GM21717 (cell line): ENCODE results near the gene F13A1.

Experiments
- ATAC-seq: cut with Tn5 transposase; IDR thresholded peaks from one replicate; pipeline ENCODE4 v1.9.1; 2021; ENCODE audit warnings: mild to moderate bottlenecking, moderate library complexity; ENCODE audit not compliant: unreplicated experiment

F13A1 gene

DNA sequence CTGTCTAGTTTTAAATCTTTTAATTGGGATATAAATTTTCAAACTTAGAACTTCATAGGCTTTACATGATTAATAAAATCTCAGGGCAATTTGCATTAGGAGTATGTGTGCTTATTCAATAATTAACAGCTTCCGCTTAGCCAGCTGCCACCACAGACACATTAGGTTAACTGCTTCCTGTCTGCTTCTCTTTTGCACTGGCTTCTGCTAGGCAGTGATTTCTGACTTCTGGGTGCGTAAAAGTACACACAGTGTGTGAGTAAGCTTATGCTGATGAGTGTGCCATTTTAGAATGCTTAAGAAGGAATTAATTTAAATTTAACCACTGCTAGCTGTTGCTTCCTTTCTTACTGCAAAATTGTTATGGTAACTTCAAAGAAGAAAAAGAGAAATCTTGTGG lies 73.9 kb downstream of the F13A1 start:
- peak; percentile 62 for ATAC-seq

DNA sequence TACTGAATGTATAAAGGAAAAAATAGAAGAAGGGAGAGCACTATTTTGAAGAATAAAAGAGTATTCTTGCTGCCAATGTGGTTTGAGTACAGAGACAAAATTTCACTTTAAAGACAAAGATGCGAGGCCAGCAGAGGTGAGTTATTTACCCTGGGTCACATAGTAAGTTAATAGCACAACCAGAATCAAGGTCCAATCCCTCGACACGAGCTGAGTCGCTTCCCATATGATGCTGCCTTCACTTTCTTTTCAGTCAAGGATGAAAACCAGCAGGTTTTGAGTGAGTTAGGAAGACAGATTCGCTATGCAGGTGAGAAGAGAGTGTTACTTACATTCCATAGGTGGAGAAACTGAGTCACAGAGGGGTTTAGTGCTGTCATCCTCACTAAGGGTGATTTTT lies 75.8 kb downstream of the F13A1 start:
- no peak for ATAC-seq

DNA sequence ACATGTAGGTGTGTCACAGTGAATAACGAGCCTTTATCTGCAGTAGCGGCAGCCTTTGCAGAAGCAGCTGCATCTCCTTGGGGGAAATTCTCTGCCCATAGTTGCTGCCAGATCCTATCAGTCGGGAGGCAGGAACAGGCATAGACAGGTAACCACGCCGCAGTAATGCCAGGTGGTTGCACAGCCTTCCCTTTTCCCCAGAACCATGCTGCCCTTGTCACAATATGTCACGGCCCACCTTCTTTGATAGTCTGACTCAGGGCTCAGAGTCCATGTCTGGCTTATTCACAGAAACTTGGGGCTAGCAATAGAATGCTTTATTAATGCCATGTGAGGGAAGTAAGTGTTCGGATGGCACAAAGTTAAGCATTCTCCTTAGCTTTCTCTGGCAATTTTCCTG lies 76.6 kb downstream of the F13A1 start:
- no peak for ATAC-seq

DNA sequence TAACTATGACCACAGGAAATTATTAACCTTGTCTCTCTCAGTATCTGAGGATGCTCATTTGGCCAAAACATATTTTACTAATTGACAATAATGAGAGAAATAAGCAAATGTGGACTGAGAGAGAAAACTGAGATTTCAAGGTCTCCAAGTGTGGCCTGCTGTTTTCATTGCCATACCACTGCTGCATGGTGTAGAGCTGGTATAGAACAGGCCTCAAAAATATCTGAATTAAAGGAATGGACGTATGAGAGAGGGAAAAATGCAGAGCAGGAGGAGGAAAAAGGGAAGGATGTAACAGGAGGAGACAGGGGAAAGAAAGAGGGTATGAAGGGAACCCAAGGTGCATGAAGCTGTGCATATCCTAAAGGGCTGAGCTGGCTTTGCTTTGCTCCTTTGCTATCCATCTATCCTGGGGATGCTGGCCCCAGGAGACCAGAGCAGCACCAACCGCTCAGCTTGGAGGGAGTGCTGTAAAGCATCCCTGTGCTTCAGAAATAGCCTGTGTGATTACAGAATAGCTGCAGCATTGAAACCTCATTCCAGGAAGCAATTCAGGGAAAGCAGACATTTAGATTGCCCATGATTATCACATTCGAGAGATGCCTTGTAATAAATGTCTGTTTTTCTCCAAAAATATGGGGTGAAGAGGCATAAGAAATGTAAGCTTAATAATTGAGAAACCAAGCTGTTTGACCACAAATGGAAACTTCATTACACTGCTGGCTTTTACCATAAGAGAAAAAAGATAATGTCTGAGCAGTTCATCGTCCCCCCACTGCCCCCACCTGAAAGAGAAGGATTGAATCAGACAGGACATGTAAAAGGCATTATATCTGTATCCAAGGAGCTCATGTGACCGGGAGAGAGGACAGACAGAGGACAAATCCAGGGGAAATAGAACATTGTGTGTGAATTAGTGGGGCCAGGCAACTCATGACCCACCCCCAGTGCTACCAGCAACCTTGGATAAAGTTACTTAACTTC lies 80.6 kb downstream of the F13A1 start:
- no peak for ATAC-seq

DNA sequence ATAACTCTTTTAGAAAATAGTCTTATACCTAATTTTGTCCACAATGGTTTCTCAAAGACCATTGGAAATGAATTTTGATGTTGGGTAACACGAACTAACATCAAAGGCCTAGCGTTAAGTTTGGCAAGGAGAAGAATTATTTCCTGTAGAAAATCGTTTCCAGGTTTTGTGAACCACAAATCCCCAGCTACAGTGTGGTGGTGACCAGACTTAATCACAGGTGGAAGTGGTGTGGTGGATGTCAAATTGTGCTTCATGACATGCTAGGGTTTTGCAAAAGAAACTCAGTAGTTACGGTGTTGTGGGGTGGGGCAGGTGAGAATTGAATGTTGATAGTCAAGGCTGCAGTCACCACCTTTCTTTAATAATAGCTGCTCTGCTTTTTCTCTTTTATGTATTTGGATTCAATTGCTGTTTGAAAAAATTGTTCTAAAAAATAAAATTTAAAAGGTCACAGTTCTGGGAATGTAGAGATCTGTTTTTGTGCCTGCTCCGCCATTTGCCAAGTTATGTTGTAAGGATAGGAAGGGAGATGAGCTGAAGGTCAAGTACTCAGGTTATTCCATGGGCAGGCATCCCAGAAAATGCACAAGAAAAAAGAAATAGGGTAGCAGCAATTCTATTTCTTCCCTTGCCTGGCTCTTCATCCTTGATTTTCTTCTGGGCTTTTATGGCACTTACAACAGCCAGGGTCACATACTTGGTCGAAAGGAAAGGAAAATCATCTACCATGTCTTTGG lies 83.6 kb downstream of the F13A1 start:
- no peak for ATAC-seq

DNA sequence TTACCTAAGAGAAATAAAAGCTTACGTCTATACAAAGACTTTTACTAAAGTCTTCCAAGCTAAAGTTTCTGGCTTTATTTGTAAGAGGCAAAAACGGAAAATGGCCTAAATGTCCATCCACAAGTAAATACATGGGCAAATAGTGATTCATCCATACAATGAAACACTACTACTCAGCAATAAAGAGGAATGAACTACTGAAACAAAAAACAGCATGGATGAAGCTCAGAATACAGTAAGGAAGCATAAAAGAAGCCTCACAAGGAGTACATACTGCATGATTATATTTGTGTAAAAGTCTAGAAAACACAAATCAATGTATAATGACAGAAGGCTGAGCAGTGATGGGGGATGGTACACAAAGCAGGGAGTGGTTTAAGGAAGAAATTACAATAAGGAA lies 84.7 kb downstream of the F13A1 start:
- no peak for ATAC-seq

DNA sequence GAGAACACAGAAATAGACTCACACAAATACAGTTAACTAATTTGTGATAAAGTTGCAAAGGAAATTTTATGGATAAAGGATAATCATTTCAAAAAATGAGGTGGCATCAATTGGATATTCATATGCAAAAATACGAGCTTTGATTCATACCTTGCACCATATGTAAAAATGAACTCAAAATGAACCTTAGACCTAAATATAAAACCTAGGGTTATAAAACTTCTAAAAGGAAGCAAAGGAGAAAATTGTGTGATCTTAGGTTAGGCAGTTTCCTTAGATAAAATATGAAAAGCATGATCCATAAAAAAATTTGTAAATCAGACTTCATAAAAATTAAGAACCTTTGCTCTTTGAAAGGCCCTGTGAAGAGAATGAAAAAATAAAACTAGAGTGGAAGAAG lies 85.5 kb downstream of the F13A1 start:
- no peak for ATAC-seq

DNA sequence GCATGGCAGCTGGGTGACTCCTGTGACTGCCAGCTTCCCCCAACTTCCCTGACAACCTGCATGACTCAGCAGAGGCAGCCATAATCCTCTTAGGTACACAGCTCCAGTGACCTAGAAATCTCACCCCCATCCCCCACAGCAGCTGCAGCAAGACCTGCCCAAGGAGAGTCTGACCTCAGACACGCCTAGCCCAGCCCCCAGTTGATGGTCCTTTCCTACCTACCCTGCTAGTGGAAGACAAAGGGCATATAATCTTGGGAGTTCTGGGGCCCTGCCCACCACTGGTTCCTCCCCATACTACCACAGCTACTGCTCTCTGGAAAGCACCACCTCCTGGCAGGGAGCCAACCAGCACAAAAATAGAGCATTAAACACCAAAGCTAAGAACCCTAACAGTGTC lies 90.2 kb downstream of the F13A1 start:
- ATAC-seq = no peak

DNA sequence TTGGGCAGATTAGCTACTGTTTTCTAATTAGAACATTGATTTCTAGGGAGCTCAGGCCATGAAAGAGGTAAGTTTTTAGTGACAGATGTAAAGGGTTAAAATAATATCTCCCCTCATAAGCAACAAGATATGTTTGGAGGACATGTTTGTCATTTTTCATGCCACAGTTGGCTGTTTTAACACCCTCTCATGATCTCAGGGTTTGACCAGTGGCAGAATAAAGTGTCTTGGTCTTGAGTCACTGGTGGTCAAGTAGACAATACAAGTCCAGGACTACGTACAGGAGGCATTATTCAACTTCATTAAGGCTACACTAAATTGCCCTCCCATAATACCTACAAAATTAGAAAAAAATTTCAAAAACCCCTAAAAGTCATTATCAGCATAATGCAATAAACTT lies 92.6 kb downstream of the F13A1 start:
- ATAC-seq = no peak

DNA sequence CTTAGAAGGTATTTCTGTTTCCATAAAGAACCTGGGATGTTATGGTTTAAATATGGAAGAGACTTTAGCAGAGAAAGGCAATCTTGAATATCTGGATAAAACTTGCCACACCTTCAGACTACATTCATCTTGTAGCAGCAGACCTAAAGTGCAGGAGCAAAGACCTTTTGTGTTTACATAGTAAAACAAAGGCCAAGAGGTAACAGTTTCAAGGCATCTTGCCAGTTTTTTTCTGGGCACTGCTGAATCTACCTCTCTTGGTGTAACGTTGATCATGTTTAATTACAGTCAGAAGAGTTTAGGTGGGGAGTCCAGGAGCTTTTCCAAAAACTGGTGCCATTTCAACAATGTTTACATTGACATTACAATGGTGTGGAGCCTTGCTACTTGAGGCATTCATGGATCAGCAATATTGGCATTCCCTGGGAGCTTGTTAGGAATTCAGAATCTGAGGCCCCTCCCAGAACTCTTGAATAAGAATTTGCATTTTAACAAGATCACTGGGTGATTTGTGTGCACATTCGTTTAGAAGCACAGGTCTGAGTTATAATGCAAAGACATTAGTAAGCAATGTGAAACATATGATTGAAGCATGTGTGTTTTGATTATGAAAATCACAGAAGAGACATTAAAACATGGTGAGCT lies 94.5 kb downstream of the F13A1 start:
- no peak for ATAC-seq

DNA sequence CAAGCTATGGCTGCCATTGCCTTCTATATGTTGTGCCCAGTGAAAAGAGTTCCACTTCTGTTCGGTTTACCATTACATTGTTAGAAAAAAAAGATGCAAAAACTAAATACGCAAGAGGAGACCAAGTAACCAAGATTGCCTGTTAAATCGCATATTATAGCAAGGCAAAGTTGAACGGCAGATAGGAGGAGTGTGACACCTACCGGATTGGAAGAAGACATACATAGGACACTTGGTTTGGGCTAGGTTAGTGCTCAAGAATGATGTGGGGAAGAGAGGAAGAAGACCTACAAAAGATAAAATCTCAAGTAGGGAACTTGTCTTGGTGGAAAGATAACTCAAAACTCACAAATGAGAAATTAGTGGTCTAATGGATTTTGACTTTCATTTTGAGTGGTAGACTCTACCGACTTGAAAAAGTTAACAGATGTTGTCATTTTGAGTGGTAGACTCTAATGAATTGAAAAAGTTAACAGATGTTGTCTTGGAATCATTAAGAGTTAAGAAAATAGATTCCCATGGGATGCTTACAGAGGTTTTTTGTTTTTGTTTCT lies 95.5 kb downstream of the F13A1 start:
- ATAC-seq = no peak

DNA sequence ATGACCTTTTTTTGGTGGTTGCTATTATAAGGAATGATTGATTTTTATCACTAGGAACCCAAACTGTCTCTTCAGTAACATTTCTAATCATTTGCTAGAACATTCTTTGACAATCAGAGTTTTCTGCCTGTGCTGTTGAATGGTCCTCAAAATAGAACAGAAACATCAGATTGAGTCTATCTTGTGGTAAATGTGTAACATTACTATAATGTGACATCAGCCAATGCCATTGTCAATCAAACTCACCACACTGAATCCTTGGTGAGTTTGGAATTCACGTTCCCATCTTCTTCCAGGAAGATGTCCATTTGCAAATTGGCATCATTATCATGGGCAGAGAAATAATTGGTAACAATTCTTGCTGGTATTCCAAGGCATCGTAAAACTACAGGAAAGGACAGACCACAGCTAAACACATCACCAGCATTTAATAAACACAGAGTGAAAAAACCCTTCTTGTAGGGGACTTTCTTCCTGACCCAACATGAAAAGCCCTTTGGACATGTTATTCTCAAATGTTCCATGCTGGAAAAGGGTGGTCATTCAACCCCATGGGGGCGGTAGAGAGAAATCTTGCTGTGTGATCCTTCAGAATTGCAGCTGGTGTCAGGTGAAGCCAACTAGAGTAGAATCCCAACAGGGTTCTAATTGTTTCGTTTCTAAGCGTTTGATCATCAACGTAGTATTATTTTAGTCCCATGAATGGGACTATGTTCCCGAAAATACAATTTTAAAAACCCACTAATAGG lies 98.5 kb downstream of the F13A1 start:
- ATAC-seq = no peak

DNA sequence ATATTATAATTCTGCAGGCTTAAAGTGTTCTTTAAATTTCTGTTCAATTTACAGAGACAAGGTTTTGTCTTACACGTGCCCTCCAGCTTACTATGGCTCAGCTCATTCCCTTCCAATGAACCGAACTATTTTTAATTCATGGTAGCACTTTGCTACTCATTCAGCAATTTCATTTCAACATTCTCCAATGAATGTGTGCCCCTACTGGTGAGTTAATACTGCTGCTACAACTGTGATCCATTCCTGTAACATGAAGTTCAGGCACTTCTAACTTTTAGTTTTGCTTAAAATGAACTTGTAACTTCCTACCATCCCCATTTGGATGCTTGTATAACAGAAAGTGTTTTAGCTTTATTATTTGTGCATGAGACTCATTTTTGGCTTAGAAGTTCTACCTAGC lies 99.7 kb downstream of the F13A1 start:
- ATAC-seq = no peak

DNA sequence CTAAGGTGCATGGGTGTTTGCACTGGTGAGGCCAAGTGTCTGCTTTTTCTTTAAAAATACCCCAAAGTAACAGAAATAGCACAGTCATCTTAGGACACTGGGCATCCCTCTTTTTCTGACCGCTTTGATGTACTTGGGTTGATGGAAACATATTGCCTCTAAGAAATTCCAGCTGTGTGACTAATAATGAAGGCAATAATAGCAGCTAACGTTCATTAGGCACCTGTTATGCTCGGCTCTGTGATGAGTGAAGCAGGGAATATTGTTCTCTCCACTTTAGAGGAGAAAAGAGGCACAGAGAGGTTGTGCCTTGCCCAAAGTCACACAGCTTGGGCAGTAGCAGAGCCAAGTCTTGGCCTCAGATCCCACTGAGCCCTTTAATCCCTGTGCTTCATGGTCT lies 100.7 kb downstream of the F13A1 start:
- no peak for ATAC-seq

DNA sequence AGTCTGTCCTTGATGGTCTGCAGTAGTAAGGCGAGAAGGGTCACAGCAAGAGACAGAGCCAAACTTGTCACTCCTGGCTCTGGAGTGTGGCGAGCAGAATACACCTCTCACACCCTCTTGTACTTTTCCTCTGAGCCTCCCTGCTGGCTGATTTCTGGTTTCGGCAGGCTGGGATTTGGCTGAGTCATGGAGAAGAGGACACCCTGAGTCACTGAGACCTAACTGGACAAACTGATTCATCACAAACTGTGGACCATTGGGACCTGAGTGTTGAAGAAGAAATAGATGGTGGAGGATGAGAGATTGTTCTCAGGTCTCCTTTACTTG lies 101.7 kb downstream of the F13A1 start:
- ATAC-seq = no peak

DNA sequence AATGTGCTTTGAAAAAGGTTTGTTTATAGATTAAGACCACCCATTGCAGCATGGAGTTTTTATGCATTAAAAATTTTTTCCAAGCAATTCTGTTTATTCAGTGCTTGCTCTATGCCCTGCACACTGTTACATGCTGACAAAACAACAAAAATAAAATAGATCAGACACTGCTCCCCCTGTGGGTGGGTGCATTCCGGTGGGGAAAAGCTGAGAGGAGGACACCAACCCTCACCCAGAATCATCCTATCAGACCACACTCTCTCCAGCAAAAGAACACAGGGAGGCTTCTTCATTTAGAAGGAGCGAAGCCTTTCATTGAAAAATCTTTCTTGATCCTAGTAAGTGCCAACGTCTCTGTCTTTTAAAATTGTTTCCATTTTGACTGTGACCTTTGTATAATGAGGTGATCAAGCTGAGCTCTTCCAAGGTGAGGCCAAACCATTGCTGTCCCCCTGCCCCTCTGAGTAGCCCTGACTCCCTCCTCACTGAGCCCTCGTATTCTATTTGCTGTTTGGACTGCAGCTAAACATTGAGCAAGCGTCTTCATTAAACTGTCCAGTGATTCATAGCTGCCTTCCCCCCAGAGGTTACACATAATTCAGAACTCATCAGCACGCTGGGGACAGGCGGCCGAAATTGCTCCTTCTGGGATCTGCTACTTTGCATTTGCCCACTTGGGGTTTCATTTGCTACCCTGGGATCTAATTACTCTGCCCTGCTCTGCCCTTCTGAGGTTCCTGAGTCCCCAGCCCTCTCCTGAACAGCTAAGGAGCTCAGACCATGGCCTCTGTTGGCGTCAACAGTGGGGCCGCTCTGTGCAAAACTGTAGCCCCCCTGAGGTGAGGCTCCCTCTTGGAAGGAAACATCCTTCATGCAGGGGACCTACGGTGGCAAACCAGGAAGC lies 102.4 kb downstream of the F13A1 start:
- no peak for ATAC-seq

DNA sequence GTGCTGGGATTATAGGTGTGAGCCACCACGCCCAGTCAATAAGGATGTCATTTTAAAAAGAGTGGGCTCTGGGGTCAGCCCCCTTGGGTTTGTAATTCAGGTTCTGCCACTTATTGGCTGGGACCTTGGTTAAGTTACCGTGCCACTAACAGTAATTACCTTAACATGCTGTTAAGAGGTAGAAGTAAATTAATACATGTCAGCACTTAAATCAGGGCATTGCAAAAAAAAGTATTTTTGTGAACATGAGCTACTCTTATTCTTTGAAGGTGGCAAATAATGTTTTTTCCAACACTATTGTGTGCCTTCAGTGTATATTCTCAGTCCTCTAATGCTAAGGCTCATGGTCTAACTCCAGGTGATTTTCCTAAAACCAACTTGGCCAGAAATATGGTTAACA lies 109.5 kb downstream of the F13A1 start:
- ATAC-seq = no peak

DNA sequence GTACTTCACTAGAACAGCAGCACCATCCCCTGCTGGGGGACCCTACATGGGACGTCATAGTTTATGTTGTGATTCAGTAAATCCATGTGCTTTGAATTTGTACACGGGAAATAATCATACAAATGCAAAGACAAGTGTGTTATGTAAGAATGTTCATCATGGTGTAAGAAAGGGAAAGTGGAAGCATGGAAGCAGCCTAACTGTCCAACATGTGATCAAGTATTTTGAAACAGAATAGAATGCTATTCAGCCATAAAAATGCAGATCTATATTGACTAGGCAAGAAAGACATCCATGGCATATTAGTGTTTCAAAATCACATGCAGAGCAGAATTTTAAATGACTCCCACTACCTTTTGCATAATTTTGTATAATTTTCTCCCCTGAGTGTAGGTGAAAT lies 117.6 kb downstream of the F13A1 start:
- ATAC-seq = no peak

DNA sequence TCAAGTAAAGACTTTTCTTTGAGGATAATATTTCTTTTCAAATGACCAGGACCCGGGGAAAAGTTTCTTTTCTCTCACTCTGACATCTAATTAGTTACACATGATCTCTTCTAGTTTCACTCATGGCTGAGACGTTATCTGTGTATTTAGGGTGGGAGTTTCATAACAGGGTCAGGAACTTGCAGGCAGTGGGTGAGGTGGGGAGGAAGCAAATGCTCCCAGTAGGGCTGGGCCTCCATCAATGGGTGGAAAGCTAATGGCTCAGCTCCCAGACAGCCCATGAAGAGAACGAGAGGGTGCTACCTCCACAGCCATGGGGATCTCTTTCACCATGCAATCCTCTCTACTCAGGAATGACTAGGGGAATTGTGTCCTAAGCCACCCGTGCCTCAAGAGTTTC lies 119.3 kb downstream of the F13A1 start:
- no peak for ATAC-seq

DNA sequence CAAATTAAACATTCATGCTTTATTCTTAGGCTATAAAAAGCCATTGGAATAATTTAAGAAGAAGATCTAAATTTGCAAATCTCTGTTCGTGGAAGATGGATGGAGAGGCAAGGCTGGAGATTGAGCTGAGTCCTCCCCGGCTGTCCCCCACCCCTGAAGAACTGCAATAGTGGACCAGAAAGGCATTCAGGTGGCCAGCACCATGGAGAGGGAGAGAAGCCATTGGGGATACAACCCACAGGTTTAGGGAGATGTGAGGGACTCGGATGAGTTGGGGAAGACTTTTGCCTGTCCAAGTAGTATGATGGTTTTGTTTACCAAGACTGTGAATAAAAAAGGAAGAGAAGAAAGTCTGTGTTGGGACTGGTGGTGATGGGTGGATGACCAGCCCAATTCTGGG lies 120.8 kb downstream of the F13A1 start:
- ATAC-seq = no peak
